Esophagus squamous epithelium (tissue), 4 donors: ENCODE results near the gene SSMEM1.

Experiments used
- CTCF ChIP-seq, 6 experiments: fragments of 450-650 bp in 4 of 6; fragments of 200-600 bp in 2 of 6; sonication (generic) in 2 of 6; IDR thresholded peaks; one replicate each; pipeline ENCODE4 v1.5.1; 2016 to 2019; ENCODE audit warnings: antibody characterized with exemption in 6 of 6, mild to moderate bottlenecking in 4 of 6, moderate library complexity in 4 of 6
- POLR2A ChIP-seq, 4 donors: fragments of 450-650 bp; IDR thresholded peaks; one replicate each; pipeline ENCODE4 v1.6.1; 2017; ENCODE audit warnings: antibody characterized with exemption in 4 of 4, mild to moderate bottlenecking in 4 of 4, moderate library complexity in 3 of 4

DNA sequence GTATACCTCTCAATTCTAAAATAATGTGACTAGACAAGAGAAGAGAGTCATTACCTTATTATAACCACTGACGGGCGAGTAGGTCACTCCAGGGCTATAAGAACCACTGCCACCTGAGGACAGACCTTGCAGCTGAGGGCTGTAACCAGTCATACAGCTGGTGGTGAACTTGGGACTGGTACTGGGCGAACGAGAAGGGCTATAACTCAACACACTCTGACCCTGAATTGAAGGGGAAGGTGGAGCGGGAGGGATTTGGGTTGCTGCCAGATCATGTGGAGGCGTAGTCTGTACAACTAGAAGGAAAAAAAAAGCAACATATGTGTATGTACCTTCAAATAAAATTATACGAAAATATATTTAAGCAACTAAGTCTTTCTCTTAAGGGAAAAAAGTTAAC is 5.9 kb upstream of the SSMEM1 start:
- TF ChIP-seq CTCF (IDR thresholded peaks at IDR 0.05) = no peak
- TF ChIP-seq POLR2A (IDR thresholded peaks at IDR 0.05) = no peak
